HepG2 (cell line): ENCODE results near the gene MNT.

Experiments
- AHR ChIP-seq: IDR thresholded peaks from 2 replicates; pipeline ENCODE4 v1.6.1; 2018; ENCODE audit warnings: missing genetic modification reagents, missing compliant biosample characterization
- FOSL1 ChIP-seq: sonication (generic); formaldehyde crosslinking; IDR thresholded peaks from 2 replicates; pipeline ENCODE4 v1.9.0; 2021; ENCODE audit warnings: missing genetic modification reagents, borderline replicate concordance
- FOXK1 ChIP-seq: sonication (generic); formaldehyde crosslinking; IDR thresholded peaks from 2 replicates; pipeline ENCODE4 v1.4.0; 2020; ENCODE audit warnings: low read depth, missing genetic modification reagents, borderline replicate concordance
- HNRNPK ChIP-seq: fragments of 200-400 bp; formaldehyde crosslinking; IDR thresholded peaks from 2 replicates; pipeline ENCODE4 v1.6.1; 2018; ENCODE audit warnings: low read length, low read depth, moderate library complexity, mild to moderate bottlenecking; ENCODE audit not compliant: poor library complexity, severe bottlenecking
- JUN ChIP-seq: sonication (generic); formaldehyde crosslinking; IDR thresholded peaks from 2 replicates; pipeline ENCODE4 v1.4.0; 2020; ENCODE audit warnings: mild to moderate bottlenecking, missing genetic modification reagents
- PATZ1 ChIP-seq: sonication (generic); formaldehyde crosslinking; IDR thresholded peaks from 2 replicates; pipeline ENCODE4 v1.4.0; 2020; ENCODE audit warnings: missing genetic modification reagents
- ZBTB33 ChIP-seq: sonication (generic); formaldehyde crosslinking; IDR thresholded peaks from 2 replicates; pipeline ENCODE4 v1.4.0; 2020; ENCODE audit warnings: missing genetic modification reagents
- ZNF207 ChIP-seq: fragments of 450-650 bp; IDR thresholded peaks from 2 replicates; pipeline ENCODE4 v1.6.1; 2016; ENCODE audit warnings: antibody characterized with exemption, borderline replicate concordance
- TF ChIP-seq, protein P1 (sequence below): sonication (generic); formaldehyde crosslinking; IDR thresholded peaks from 2 replicates; pipeline ENCODE4 v1.4.0; 2020; ENCODE audit warnings: missing genetic modification reagents

GRCh38 chr17:2433696-2434095 lies 32.8 kb upstream of the MNT start:
- TF ChIP-seq, protein P1, sequence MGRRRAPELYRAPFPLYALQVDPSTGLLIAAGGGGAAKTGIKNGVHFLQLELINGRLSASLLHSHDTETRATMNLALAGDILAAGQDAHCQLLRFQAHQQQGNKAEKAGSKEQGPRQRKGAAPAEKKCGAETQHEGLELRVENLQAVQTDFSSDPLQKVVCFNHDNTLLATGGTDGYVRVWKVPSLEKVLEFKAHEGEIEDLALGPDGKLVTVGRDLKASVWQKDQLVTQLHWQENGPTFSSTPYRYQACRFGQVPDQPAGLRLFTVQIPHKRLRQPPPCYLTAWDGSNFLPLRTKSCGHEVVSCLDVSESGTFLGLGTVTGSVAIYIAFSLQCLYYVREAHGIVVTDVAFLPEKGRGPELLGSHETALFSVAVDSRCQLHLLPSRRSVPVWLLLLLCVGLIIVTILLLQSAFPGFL (CRISPR knock-in tag) = no peak
- TF ChIP-seq HNRNPK = no peak
- TF ChIP-seq ZNF207 = no peak
- no peak for TF ChIP-seq ZBTB33 (CRISPR knock-in tag)
- no peak for TF ChIP-seq AHR (CRISPR knock-in tag)
- TF ChIP-seq JUN (CRISPR knock-in tag) = no peak
- no peak for TF ChIP-seq FOXK1 (CRISPR knock-in tag)
- no peak for TF ChIP-seq PATZ1 (CRISPR knock-in tag)
- TF ChIP-seq FOSL1 (CRISPR knock-in tag) = no peak
